Measurements from ENCODE around the gene MAGEC3. TPM values are rescaled to one million over a fixed set of nuclear protein-coding genes. Genes with fewer than 3 reads are reported as not detected.

Gene MAGEC3
- total and polyA plus RNA-seq, 9 of the 15 experiments (the other 6 are each of a cell fraction or from before 2014, with no cell fraction given): 0.11 to 0.28 (median 0.17) TPM; not detected in 6

DNA sequence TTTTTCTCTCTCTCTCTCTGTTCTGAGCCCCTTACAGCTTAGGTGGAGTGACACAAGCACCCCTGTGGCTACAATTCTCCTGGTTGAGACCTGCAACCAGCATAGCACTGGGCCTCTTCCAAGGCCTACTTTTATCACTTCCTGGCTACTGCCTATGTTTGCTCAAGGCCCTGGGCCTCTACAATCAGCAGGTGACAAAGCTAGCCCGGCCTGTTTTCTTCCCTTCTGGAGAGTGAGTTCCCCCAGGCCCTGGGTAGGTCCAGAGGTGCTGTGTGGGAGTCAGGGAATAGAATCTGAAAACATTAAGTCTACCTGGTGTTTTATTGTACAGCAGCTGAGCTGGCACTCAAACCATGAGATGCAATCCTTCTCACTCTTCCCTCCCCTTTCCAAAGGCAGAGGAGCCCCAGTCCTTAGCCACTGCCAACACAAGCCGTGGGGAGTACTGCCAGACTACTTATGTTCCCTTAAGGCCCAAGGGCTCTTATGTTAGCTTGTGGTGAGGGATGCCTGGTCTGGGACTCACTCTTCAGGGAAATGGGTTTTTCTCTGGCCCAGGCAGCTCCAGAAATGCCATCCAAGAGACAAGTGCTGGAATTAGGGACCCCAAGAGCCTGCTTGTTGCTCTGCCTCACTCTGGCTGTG is 23.8 kb upstream of the MAGEC3 start:
- ChIA-PET POLR2A (no interaction called here), CTCF (ENCODE audit: low intra/inter-chr PET ratio) (no interaction called here)
- no peak overlapping the region for H3K4me2 ChIP-seq (ENCODE audit: insufficient read depth, low read length)
- H3K36me3 ChIP-seq (ENCODE audit: control insufficient read depth, insufficient read depth, low read length): no peaks in the 10 kb centered on the region
- no TSS peak for BruUV-seq (replicated peaks)
- H3K4me1 ChIP-seq (replicated peaks in 1 of 2; ENCODE audit: control insufficient read depth in 2 of 2, insufficient read depth in 2 of 2, low read length in 2 of 2): no peaks in the 10 kb centered on the region
- TF ChIP-seq ZNF165 (CRISPR knock-in tag; IDR thresholded peaks at IDR 0.05; ENCODE audit: borderline replicate concordance) (no peak), SMARCA4 (IDR thresholded peaks at IDR 0.05) (no peak), TRIM28 (IDR thresholded peaks at IDR 0.05) (no peak), VEZF1 (CRISPR knock-in tag; IDR thresholded peaks at IDR 0.05) (no peak), CREB1 (IDR thresholded peaks at IDR 0.05) (no peak), CREB1 (CRISPR knock-in tag; IDR thresholded peaks at IDR 0.05) (no peak), NUFIP1 (IDR thresholded peaks at IDR 0.05; ENCODE audit: partially characterized antibody) (no peak), FIP1L1 (IDR thresholded peaks at IDR 0.05; ENCODE audit: low read depth, low read length, poor library complexity, severe bottlenecking) (no peak), U2AF2 (optimal IDR thresholded peaks at IDR 0.05; ENCODE audit: low read depth, low read length) (no peak), KHSRP (IDR thresholded peaks at IDR 0.05) (no peak), FOXA3 (CRISPR knock-in tag; conservative IDR thresholded peaks at IDR 0.05 in 1 of 2, IDR thresholded peaks at IDR 0.05 in 1 of 2) (no peak), SLC30A9 (CRISPR knock-in tag; IDR thresholded peaks at IDR 0.05) (no peak), ZC3H4 (CRISPR knock-in tag; IDR thresholded peaks at IDR 0.05; ENCODE audit: borderline replicate concordance) (no peak), CCAR2 (IDR thresholded peaks at IDR 0.05; ENCODE audit: low read depth, low read length) (no peak), LCOR (CRISPR knock-in tag; IDR thresholded peaks at IDR 0.05) (no peak), BDP1 (IDR thresholded peaks at IDR 0.05; ENCODE audit: insufficient read depth, insufficient read length) (no peak), RBM34 (IDR thresholded peaks at IDR 0.05; ENCODE audit: borderline replicate concordance, insufficient read depth, low read length) (no peak)
- no peak overlapping the region for H3K4me3 ChIP-seq
- in situ Hi-C loops (cut with MboI) (no loop called here), intact Hi-C loops (cut with micrococcal nuclease) (no loop called here)
- no peak overlapping the region for H3K9ac ChIP-seq (ENCODE audit: insufficient read depth in 1 of 2, low read depth in 2 of 2, low read length in 2 of 2)
- no peaks in the 10 kb centered on the region for H3K79me2 ChIP-seq (ENCODE audit: control insufficient read depth, insufficient read depth, low read length)
- H3K27me3 ChIP-seq (ENCODE audit: control insufficient read depth in 2 of 2, insufficient read depth in 2 of 2, low read length in 2 of 2): no peaks in the 10 kb centered on the region
- H3K9me1 ChIP-seq (ENCODE audit: control insufficient read depth, insufficient read depth, low read length): no peaks in the 10 kb centered on the region
- H4K20me1 ChIP-seq (replicated peaks; ENCODE audit: control insufficient read depth, insufficient read depth, low read length): no peaks in the 10 kb centered on the region
- H3K9me3 ChIP-seq (replicated peaks; ENCODE audit: control insufficient read depth, insufficient read depth, low read depth, low read length): no peaks in the 10 kb centered on the region
- no peak for ATAC-seq
- H3K27ac ChIP-seq (ENCODE audit: extremely low read depth, low read depth, low read length): no peak overlapping the region
- no peak for FAIRE-seq
- 0% methylated on average over 2 of the region's 2 CpGs for WGBS (ENCODE audit: insufficient coverage, low coverage, missing lambda C conversion rate)
- no peak for DNase-seq (ENCODE audit: extremely low read depth in 1 of 4, low spot score in 3 of 4)
- no peak overlapping the region for H2AFZ ChIP-seq (ENCODE audit: low read depth, low read length)

All from K562 (cell line).